ENCODE data around the gene MRGPRG.

GRCh38 chr11:3225826-3226750 is 7.5 kb upstream of the MRGPRG start:
- TF ChIP-seq CTCF (IDR thresholded peaks at IDR 0.05): no peak
- no peak for TF ChIP-seq POLR2A (IDR thresholded peaks at IDR 0.05)

All from tibial nerve (tissue), 3 donors.